TTC549 (cell line): ENCODE results near the gene PTRH2.
"Not testable (repeated sequence)": the region's sequence is repeated elsewhere in the genome, so short reads cannot be mapped to it uniquely, and the experiment has no call there.

Experiments used
- FAIRE-seq: peaks from 2 replicates; lab custom pipeline; 2012; peaks lifted over from hg19 to GRCh38; lab: Jason Lieb, UNC

Gene PTRH2

GRCh38 chr17:59707149-59707970 lies at the start of gene PTRH2, which contains the start of gene VMP1:
Gene PTRH2 (minus strand): TSS chr17:59707430. CDS start chr17:59697978, 9,452 bp downstream.
Gene VMP1 (plus strand): TSS chr17:59707654. CDS start chr17:59731447, 23,793 bp downstream.
- FAIRE-seq: peak; percentile 94

DNA sequence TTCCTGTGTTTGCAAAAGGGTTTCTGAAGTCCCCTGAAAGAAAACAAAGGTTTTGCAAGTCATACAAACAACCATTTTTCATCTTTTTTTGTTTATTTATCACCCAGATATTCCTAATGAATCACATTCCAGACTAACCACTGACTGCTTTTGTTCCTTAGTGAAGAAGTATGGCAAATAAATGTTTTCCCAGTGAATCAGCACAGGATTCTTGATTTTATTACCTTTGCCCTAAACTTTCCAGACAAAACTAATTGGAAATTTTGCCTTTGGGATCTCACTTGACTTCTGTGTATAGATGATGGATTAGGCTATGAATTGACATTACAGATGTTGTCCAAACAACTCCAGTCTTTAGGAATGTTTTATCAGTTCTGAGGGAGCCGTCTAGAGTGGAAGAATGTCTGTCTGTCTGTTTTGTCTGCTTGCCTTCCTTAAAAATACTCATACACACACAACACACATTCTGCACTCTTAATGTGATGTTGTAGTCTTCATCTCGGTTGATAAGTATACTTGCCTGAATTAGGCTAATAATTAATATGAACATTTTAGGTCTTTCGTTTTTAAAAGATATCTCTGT lies 49.1 kb upstream of the PTRH2 start:
- peak; percentile 99 for FAIRE-seq

GRCh38 chr17:59755069-59755468 lies 47.8 kb upstream of the PTRH2 start:
- not testable (repeated sequence) for FAIRE-seq

- FAIRE-seq: peak; percentile 98
These were observed 47.3 kb upstream of the PTRH2 start for GRCh38 chr17:59754552-59754951.

GRCh38 chr17:59753522-59754467 lies 46.6 kb upstream of the PTRH2 start:
- FAIRE-seq: peak; percentile 95

DNA sequence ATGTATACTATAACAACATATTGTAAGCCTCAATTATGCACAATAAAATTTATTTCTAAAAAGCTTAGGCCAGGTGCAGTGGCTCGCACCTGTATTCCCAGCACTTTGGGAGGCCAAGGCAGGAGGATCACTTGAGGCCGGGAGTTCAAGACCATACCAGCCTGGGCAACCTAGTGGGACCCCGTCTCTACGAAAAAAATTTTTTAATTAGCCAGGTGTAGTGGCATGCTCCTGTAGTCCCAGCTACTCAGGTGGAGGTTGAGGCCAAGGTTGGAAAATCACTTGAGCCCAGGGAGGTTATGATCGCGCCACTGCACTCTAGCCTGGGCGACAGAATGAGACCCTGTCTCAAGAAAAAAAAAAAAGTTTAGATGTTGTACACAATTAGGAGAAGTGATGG lies 45.7 kb upstream of the PTRH2 start:
- no peak for FAIRE-seq

DNA sequence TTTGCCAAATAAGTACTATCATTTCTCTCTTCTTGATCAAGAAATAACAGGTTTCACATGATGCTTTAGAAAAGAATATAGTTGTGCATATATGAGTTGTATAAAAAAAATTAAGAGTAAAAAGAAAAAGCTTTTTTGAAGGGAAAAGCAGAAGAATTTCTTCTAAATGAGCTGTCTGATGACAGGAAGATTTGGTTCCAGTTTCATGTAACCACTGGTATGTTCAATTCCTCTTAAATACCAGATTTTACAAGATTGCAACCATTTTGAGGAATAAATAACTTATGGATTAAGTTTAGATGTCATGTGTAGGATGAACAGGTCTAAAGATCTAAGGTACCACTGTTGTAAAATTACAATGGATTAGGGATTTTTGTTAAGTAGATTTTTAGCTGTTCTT lies 45.2 kb upstream of the PTRH2 start:
- FAIRE-seq: peak; percentile 74

DNA sequence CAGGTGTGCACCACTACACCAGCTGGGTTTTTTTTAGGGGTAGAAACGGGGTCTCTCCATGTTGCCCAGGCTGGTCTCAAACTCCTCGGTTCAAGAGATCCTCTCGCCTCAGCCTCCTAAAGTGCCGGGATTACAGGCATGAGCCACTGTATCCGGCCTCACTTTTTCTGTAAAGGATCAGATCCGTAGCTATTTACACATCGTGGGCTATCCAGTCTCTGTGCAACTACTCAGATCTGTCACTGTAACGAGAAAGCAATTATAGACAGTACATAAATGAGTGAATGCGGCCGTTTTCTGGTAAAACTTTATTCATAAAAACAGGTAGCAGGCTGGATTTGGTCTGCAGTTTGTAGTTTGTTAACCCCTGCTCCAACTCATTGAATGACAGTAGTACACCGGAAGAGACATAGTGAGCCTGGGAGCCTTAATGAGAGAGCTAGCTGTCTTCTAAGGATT lies 44.8 kb upstream of the PTRH2 start:
- peak; percentile 19 for FAIRE-seq

DNA sequence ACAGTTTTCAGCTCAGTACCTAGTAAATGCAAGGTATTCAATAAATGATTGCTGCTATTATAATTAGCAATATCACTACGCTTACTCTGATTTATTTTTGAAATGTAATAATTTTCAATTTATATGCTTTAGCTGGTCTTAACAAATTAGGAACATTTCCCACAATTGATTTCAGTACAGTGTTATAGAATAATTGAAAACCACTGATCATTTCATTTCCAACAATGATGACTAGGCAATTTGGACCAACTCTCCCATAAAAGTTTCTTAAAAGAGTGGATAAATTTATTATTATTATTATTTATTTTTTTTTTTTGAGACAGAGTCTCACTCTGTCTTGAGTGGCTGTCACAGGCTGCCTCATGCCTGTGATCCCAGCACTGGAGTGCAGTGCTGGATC lies 41.4 kb upstream of the PTRH2 start:
- FAIRE-seq: no peak

DNA sequence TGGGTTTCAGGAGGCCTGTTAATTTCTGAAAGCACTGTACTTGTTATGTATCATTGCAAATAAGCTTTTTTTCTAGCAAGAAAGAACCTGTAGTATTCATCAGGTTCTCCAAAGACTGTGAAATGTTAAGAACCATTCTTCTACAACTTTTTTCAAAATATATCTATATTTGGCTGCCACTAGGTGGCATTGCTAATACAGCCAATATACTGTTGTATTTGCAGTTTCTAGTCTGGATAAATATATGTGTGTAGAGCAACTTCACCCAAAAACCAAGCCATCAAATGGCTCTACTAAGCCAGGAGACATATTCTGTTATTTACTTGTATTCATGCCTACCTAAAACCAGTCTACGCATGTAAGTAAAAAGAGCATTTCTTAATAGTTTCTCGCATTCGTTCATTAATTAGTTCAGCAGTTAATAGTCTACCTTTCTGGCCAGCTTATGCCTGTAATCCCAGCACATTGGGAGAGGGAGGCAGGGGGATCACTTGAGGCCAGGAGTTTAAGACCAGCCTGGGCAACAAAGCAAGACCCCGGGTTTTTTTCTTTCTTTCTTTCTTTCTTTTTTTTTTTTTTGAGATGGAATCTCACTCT lies 39.7 kb upstream of the PTRH2 start:
- FAIRE-seq: peak; percentile 86

DNA sequence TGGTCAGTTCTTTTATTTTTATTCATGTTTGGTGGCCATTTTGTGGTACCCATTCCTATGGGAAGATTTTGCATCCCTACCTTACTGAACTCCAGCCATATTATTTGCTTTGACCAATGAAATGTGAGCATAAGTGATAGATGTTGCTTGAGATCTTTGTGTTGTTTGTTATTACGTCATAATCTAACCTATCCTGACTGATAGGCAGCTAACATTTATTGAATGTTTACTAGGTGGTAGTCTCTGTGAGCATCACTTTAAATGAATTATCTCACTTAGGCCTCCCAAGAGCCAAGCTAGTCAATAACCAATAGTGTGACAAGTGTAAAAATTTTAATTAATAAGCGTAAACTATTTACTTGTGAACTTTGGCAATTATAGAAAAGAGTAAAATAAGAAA lies 37.8 kb upstream of the PTRH2 start:
- FAIRE-seq: no peak

DNA sequence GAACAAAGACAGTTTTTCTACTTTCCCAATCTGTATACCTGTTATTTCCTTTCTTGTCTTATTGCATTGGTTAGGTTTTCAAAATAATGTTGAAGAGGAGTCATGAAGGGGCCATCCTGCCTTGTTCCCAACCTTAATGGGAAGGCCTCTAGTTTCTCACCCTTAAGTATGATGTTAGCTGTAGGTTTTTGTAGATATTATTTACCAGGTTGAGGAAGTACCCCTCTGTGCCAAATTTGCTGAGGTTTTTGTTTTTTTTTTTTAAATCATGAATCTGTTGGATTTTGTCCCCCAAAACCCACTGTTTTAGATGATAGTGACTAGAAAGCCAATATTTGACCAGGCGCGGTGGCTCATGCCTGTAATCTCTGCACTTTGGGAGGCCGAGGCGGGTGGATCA lies 36.6 kb upstream of the PTRH2 start:
- no peak for FAIRE-seq

- FAIRE-seq: no peak
These were observed 30.1 kb upstream of the PTRH2 start for GRCh38 chr17:59737324-59737723.

GRCh38 chr17:59734226-59734625 lies 27.0 kb upstream of the PTRH2 start:
- FAIRE-seq: no peak

DNA sequence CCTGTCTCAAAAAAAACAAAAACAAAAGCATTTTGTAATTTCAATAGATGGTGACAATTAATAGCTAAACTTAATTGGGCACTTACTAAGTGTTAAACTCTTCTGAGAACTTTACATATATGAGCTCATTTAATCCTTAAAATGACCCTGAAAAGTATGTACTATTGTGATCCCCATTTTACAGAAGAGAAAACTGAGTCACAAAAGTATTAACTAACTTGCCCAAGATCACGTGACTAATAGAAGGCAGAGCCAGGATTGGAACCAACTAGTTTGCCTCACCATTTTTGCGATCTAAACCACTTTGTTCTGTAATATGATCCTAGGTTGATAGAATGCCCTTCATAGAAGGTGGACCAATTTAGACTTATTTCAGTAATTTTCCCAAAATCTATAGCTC lies 26.5 kb upstream of the PTRH2 start:
- FAIRE-seq: no peak

- FAIRE-seq: no peak
These were observed 23.1 kb upstream of the PTRH2 start for GRCh38 chr17:59730268-59730834.

DNA sequence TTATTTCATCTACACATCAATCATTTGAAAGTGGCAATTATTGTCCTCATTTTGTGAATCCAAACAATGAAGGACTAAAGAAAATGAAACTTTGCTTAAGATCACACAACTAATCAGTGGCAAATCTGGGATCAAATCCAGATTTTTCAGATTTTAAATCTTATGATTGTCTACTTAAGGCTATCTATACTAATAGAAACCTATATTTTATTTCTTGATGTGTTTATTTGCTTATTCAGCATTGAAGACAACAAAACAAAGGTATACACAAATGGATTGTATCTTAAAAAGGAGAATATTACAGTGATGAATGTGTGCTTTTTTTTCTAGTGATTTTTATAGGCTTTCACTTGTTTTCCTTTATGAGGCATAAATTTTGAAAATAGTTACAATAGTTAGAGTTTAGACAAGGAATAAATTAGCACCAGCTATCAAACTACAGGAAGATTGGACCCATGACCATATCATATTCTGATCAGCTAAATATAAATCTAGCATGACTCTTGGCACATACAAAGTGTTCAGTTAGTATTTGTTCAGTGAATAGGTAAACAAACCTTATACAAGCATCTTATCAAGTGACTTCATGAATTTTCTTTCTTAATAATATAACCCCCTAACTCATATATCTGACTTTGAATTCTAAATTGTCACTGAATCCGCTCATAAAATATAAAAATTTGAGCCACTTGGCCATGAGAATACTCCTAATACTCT lies 20.7 kb upstream of the PTRH2 start:
- FAIRE-seq: no peak

DNA sequence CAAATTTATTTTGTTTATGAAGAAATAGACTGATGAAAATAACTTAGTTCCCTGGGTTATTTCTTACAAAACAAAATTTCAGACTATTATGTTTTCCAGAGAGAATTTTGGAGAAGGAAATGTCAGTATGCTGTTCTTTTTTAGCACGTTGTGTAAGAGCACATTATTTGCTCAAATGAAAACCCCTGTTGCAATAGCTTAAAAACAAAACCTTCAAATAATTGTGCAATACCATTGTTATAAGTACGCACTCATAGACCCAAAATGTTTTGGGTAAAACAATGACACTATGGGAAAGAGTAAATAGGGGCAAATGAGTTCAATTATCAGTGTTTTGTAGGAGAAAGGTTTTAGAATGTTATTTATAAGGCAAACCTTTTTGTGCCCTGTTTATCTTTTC lies 18.5 kb upstream of the PTRH2 start:
- FAIRE-seq: no peak

GRCh38 chr17:59723607-59724006 lies 16.4 kb upstream of the PTRH2 start:
- no peak for FAIRE-seq

- no peak for FAIRE-seq
These were observed 15.8 kb upstream of the PTRH2 start for GRCh38 chr17:59723041-59723440.

DNA sequence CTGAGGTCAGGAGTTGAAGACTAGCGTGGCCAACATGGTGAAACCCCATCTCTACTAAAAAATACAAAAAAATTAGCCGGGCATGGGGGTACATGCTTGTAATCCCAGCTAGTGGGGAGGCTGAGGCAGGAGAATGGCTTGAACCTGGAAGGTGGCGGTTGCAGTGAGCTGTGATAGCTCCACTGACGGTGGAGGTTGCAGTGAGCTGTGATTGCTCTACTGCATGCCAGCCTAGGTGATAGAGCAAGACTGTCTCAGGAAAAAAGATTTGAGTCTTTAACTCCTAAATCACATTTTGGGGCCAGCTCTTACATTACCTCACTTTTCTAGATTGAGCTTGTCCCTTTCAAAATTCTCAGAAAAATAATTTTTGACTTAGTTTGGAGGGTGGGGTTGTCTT lies 15.4 kb upstream of the PTRH2 start:
- no peak for FAIRE-seq
